Measurements from ENCODE around the gene SPTBN1.

Gene SPTBN1

DNA sequence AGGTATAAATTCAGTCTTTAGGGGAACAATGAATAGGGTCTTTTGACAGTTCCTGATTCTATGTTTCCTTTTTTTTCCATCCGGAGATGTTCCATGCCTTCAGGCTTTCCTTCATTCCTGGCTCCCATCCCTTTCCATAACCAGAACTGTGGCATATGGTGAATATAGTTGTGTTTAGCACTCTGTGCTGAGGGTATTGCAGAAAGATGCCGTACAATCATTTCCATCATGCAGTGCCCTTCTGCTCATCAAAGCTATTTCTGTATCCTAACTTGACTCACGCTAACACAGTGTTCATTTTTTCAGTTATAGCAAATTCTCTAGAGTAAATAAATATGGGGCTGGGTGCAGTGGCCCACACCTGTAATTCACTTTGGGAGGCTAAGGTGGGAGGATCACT lies 135.4 kb downstream of the SPTBN1 start:
- no peak overlapping the region for H3K4me3 ChIP-seq (ENCODE audit: low read depth, low read length)
- no peak for DNase-seq (ENCODE audit: low read depth)
- TF ChIP-seq POLR2A (IDR thresholded peaks at IDR 0.05; ENCODE audit: extremely low read depth, insufficient read length): no peak
- TF ChIP-seq MYC (IDR thresholded peaks at IDR 0.05; ENCODE audit: low read depth, low read length): no peak
- TF ChIP-seq, protein P1, sequence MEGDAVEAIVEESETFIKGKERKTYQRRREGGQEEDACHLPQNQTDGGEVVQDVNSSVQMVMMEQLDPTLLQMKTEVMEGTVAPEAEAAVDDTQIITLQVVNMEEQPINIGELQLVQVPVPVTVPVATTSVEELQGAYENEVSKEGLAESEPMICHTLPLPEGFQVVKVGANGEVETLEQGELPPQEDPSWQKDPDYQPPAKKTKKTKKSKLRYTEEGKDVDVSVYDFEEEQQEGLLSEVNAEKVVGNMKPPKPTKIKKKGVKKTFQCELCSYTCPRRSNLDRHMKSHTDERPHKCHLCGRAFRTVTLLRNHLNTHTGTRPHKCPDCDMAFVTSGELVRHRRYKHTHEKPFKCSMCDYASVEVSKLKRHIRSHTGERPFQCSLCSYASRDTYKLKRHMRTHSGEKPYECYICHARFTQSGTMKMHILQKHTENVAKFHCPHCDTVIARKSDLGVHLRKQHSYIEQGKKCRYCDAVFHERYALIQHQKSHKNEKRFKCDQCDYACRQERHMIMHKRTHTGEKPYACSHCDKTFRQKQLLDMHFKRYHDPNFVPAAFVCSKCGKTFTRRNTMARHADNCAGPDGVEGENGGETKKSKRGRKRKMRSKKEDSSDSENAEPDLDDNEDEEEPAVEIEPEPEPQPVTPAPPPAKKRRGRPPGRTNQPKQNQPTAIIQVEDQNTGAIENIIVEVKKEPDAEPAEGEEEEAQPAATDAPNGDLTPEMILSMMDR (IDR thresholded peaks at IDR 0.05; ENCODE audit: low read depth, low read length): no peak
- TF ChIP-seq, protein P2, sequence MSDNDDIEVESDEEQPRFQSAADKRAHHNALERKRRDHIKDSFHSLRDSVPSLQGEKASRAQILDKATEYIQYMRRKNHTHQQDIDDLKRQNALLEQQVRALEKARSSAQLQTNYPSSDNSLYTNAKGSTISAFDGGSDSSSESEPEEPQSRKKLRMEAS (IDR thresholded peaks at IDR 0.05; ENCODE audit: low read depth, low read length): no peak

DNA sequence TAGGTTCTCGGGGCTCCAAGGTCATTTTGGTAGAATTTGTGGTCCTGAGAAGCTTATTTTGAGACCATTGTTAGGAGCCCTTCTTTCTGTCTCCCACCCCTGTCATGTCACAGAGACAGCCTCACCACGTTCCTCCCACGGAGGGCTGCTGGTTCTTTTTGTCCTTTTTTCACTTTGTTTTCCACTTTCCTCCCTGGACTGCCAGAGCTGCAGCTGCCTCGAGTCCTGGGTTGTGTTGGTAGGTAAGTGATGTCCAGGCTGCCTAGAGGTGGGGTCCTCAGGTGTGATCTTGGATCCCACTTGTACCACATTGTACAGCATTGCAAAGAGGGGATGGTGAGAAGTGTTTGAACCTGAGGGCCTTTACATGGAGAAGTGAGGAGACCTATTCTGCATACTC lies 137.1 kb downstream of the SPTBN1 start:
- TF ChIP-seq, protein P2 (IDR thresholded peaks at IDR 0.05; ENCODE audit: low read depth, low read length): no peak
- TF ChIP-seq MYC (IDR thresholded peaks at IDR 0.05; ENCODE audit: low read depth, low read length): no peak
- TF ChIP-seq, protein P1 (IDR thresholded peaks at IDR 0.05; ENCODE audit: low read depth, low read length): no peak
- no peak for TF ChIP-seq POLR2A (IDR thresholded peaks at IDR 0.05; ENCODE audit: extremely low read depth, insufficient read length)
- no peak for DNase-seq (ENCODE audit: low read depth)
- H3K4me3 ChIP-seq (ENCODE audit: low read depth, low read length): no peak overlapping the region

DNA sequence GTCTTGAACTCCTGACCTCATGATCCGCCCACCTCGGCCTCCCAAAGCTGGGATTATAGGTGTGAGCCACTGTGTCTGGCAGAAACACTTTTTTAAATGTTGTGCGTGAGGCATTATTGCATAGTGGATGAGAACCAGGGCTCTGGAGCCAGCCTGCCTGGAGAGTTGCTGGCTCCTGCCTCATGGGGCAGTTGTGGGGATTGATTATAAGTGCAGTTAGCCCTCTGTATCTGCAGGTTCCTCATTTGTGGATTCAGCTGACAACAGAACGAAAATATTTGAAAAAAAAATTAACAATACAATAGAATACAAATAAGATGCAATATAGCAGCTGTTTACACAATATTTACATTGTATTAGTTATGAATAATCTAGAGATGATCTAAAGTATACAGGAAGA lies 137.9 kb downstream of the SPTBN1 start:
- TF ChIP-seq POLR2A (IDR thresholded peaks at IDR 0.05; ENCODE audit: extremely low read depth, insufficient read length) (no peak), MYC (IDR thresholded peaks at IDR 0.05; ENCODE audit: low read depth, low read length) (no peak)
- TF ChIP-seq, protein P1 (IDR thresholded peaks at IDR 0.05; ENCODE audit: low read depth, low read length): no peak
- TF ChIP-seq, protein P2 (IDR thresholded peaks at IDR 0.05; ENCODE audit: low read depth, low read length): no peak

DNA sequence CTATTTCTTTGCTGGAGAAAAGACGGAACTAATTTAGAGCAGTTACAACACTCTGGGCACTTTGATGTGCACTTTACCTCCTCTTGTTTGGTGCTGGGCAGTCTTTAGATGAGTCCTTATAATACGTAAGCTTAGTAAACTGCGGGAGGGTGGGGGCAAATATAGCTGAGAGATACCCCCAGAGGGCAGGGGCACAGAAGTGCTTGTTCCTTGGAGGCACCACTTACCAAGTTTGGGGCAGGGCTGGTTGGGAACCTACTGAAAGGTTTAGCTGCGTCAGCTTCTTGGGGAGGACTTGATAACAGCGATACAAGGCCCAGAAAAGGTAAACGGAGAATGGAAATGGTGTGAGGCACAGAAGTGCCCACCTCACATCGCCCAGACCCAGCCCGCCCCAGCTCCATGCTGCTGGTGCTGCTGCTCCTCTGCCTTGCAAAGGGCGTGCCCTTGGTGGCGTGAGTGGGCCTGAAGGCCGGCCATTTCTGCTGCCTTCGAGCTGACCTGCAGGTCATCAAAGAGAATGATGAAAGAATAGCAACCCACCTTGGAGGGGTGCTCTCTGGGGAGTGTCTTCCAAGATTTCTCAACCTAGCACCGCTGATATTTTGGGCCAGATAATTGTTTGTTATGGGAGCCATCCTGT lies 139.2 kb downstream of the SPTBN1 start:
- TF ChIP-seq MYC (IDR thresholded peaks at IDR 0.05; ENCODE audit: low read depth, low read length) (no peak), POLR2A (IDR thresholded peaks at IDR 0.05; ENCODE audit: extremely low read depth, insufficient read length) (no peak)
- TF ChIP-seq, protein P2 (IDR thresholded peaks at IDR 0.05; ENCODE audit: low read depth, low read length): no peak
- TF ChIP-seq, protein P1 (IDR thresholded peaks at IDR 0.05; ENCODE audit: low read depth, low read length): no peak
- no peak for DNase-seq (ENCODE audit: low read depth)
- H3K4me3 ChIP-seq (ENCODE audit: low read depth, low read length): no peak overlapping the region

More for the DNA sequence above, 137.9 kb downstream of the SPTBN1 start:
- DNase-seq (ENCODE audit: low read depth): peak; percentile 39
- H3K4me3 ChIP-seq (ENCODE audit: low read depth, low read length): no peak overlapping the region

DNA sequence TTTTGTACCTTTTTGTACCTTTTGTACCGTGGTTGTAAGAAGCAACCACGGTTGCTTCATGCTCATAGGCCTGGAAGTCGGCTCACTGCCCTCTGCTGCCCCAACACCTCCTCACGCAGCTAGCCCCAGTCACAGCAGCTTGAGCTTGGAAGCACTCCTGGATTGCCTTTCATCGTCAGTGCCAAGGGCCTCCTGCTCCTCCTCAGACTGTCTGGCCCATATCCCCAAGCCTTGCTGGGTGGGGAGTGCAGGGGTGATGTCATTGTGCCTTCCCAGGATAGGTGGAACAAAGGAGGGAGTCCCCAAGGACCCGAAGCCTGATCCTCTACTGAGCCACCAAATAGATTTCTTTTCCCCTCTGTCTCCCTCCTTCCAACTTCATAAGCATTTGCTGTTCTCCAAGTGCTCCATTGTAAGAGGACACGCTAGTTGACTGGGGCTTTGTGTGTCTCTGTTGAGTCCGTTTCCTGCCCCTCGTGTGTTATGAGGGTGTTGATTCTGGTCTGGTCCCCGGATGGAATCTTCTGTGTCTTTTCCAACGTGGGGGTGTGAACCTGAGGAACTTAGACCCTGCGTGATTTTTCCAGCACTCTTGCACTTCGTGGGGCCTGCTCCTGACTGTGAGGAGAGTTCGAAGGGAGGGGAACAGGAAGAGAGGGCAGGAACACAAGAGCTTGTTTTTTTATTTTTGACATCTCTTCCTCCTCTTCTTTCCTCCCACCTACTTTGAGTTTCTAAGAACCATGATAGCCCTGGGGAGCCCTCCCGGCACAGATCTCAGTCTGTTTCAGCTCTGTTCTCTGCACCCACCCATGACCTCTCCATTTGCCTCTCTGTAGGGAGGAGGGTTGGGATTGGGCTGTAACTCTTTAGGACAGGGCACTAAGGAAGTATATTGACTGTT lies 140.1 kb downstream of the SPTBN1 start:
- no peak for DNase-seq (ENCODE audit: low read depth)
- no peak overlapping the region for H3K4me3 ChIP-seq (ENCODE audit: low read depth, low read length)
- TF ChIP-seq, protein P2 (IDR thresholded peaks at IDR 0.05; ENCODE audit: low read depth, low read length): no peak
- TF ChIP-seq POLR2A (IDR thresholded peaks at IDR 0.05; ENCODE audit: extremely low read depth, insufficient read length): no peak
